Measurements from ENCODE around the gene TRIM34. TPM values are rescaled to one million over a fixed set of nuclear protein-coding genes. Genes with fewer than 3 reads are reported as not detected.

Gene TRIM34
- total RNA-seq, 1 donor from 2014 or later, result 1.1 TPM

- DNase-seq (ENCODE audit: low read depth, low spot score), result no peak
- no peaks in the 10 kb centered on the region for H3K27me3 Mint-ChIP-seq (ENCODE audit: low read depth)
- H3K36me3 Mint-ChIP-seq (ENCODE audit: low read depth), result no peaks in the 10 kb centered on the region
- no peak for TF ChIP-seq CTCF (conservative IDR thresholded peaks at IDR 0.05)
- H3K4me1 Mint-ChIP-seq, result peaks cover 25% of the 10 kb centered on the region
- H3K27ac Mint-ChIP-seq (ENCODE audit: unreplicated experiment), result no peak overlapping the region
- no peak overlapping the region for H3K4me3 Mint-ChIP-seq
- peaks cover 5% of the 10 kb centered on the region for H3K9me3 Mint-ChIP-seq
These were observed 2.0 kb upstream of the TRIM34 start for GRCh38 chr11:5622802-5623201.

- H3K27me3 Mint-ChIP-seq (ENCODE audit: low read depth), result no peaks in the 10 kb centered on the region
- H3K36me3 Mint-ChIP-seq (ENCODE audit: low read depth), result peaks cover 2% of the 10 kb centered on the region
- peaks cover 25% of the 10 kb centered on the region for H3K4me1 Mint-ChIP-seq
- DNase-seq (ENCODE audit: low read depth, low spot score), result peak; percentile 7
- H3K9me3 Mint-ChIP-seq, result peaks cover 5% of the 10 kb centered on the region
- H3K27ac Mint-ChIP-seq (ENCODE audit: unreplicated experiment), result peak overlapping the region; percentile 80
- no peak for TF ChIP-seq CTCF (conservative IDR thresholded peaks at IDR 0.05)
- peak overlapping the region; percentile 69 for H3K4me3 Mint-ChIP-seq
These were observed 480 bp downstream of the TRIM34 start for GRCh38 chr11:5625281-5625680.

GRCh38 chr11:5626196-5626595 lies 1.4 kb downstream of the TRIM34 start:
- no peak overlapping the region for H3K4me3 Mint-ChIP-seq
- H3K4me1 Mint-ChIP-seq, result peaks cover 25% of the 10 kb centered on the region
- peaks cover 5% of the 10 kb centered on the region for H3K9me3 Mint-ChIP-seq
- no peak for TF ChIP-seq CTCF (conservative IDR thresholded peaks at IDR 0.05)
- peaks cover 2% of the 10 kb centered on the region for H3K36me3 Mint-ChIP-seq (ENCODE audit: low read depth)
- no peak overlapping the region for H3K27ac Mint-ChIP-seq (ENCODE audit: unreplicated experiment)
- H3K27me3 Mint-ChIP-seq (ENCODE audit: low read depth), result no peaks in the 10 kb centered on the region
- DNase-seq (ENCODE audit: low read depth, low spot score), result no peak

GRCh38 chr11:5631417-5631816 lies 6.6 kb downstream of the TRIM34 start:
- H3K27ac Mint-ChIP-seq (ENCODE audit: unreplicated experiment), result no peak overlapping the region
- no peak overlapping the region for H3K4me3 Mint-ChIP-seq
- TF ChIP-seq CTCF (conservative IDR thresholded peaks at IDR 0.05), result no peak

GRCh38 chr11:5631969-5632635 lies 7.3 kb downstream of the TRIM34 start:
- no peak for TF ChIP-seq CTCF (conservative IDR thresholded peaks at IDR 0.05)
- DNase-seq (ENCODE audit: low read depth, low spot score), result no peak
- peaks cover 8% of the 10 kb centered on the region for H3K9me3 Mint-ChIP-seq
- H3K4me3 Mint-ChIP-seq, result no peak overlapping the region
- H3K4me1 Mint-ChIP-seq, result no peaks in the 10 kb centered on the region
- no peaks in the 10 kb centered on the region for H3K27me3 Mint-ChIP-seq (ENCODE audit: low read depth)
- no peak overlapping the region for H3K27ac Mint-ChIP-seq (ENCODE audit: unreplicated experiment)
- peaks cover 2% of the 10 kb centered on the region for H3K36me3 Mint-ChIP-seq (ENCODE audit: low read depth)

More at GRCh38 chr11:5631417-5631816, 6.6 kb downstream of the TRIM34 start:
- Mint-ChIP-seq H3K4me1 (no peaks in the 10 kb centered on the region), H3K36me3 (ENCODE audit: low read depth) (peaks cover 2% of the 10 kb centered on the region), H3K9me3 (peaks cover 11% of the 10 kb centered on the region), H3K27me3 (ENCODE audit: low read depth) (no peaks in the 10 kb centered on the region)
- DNase-seq (ENCODE audit: low read depth, low spot score), result no peak

Data from neural crest cell (in vitro differentiated cells).